ENCODE measurements around the gene FXYD5. TPM values are rescaled to one million over a fixed set of nuclear protein-coding genes. Genes with fewer than 3 reads are reported as not detected.

Gene FXYD5
- total RNA-seq, 1 experiment from 2014 or later = 33.6 TPM

- no peak for ATAC-seq
- no peak for DNase-seq (ENCODE audit: low read depth, low spot score)
- ChIA-PET POLR2A (no interaction called here), CTCF (interaction anchor here (0.6 to 0.7 kb wide), 2 partner anchors 25 to 237 kb away, joined by 8 read pairs; no protein-coding TSS in a partner anchor)
- Histone ChIP-seq H3K4me3 (ENCODE audit: low read depth in 2 of 2, low read length in 2 of 2) (no peak overlapping the region), H3K36me3 (ENCODE audit: control insufficient read depth, insufficient read depth, low read length) (no peaks in the 10 kb centered on the region), H3K27me3 (ENCODE audit: control insufficient read depth, insufficient read depth, low read length) (0 out of 2 replicates have a peak, but pooled peaks cover 2% of the 10 kb centered on the region), H3K27ac (ENCODE audit: low read length) (no peak overlapping the region), H3K9me3 (ENCODE audit: control insufficient read depth, insufficient read depth, low read depth, low read length) (no peaks in the 10 kb centered on the region), H3K4me1 (ENCODE audit: control insufficient read depth, insufficient read depth, low read length) (no peaks in the 10 kb centered on the region)
- in situ Hi-C loops (cut with HindIII; ENCODE audit: low pct_unique_long_range_greater_than_20kb, low sequenced_read_pairs) (no loop called here), intact Hi-C loops (cut with micrococcal nuclease; ENCODE audit: unreplicated experiment) (no loop called here)
- no TSS peak for BruUV-seq (replicated peaks)
- TF ChIP-seq TCF7L2 (IDR thresholded peaks at IDR 0.05; ENCODE audit: low read depth, low read length) (no peak), POLR2AphosphoS5 (IDR thresholded peaks at IDR 0.05; ENCODE audit: low read depth, low read length) (no peak), REST (IDR thresholded peaks at IDR 0.05; ENCODE audit: insufficient read depth in 1 of 2, low read depth in 2 of 2, low read length in 1 of 2) (no peak), CTCF (IDR thresholded peaks at IDR 0.05) (no peak), SIN3A (IDR thresholded peaks at IDR 0.05; ENCODE audit: borderline replicate concordance, insufficient read depth, low read depth, low read length) (no peak)
Observed at GRCh38 chr19:35117799-35118198, 36.7 kb upstream of the FXYD5 start.

GRCh38 chr19:35118268-35119020, 36.1 kb upstream of the FXYD5 start:
- DNase-seq (ENCODE audit: low read depth, low spot score) (no peak), ATAC-seq (no peak)
- 0 out of 2 replicates have a peak, but pooled peaks cover 2% of the 10 kb centered on the region for H3K27me3 ChIP-seq (ENCODE audit: control insufficient read depth, insufficient read depth, low read length)
- H3K4me1 ChIP-seq (ENCODE audit: control insufficient read depth, insufficient read depth, low read length) = no peaks in the 10 kb centered on the region
- H3K9me3 ChIP-seq (ENCODE audit: control insufficient read depth, insufficient read depth, low read depth, low read length) = no peaks in the 10 kb centered on the region
- H3K27ac ChIP-seq (ENCODE audit: low read length) = no peak overlapping the region
- in situ Hi-C loops (cut with HindIII; ENCODE audit: low pct_unique_long_range_greater_than_20kb, low sequenced_read_pairs) = no loop called here
- H3K4me3 ChIP-seq (ENCODE audit: low read depth in 2 of 2, low read length in 2 of 2) = no peak overlapping the region
- TF ChIP-seq SIN3A (IDR thresholded peaks at IDR 0.05; ENCODE audit: borderline replicate concordance, insufficient read depth, low read depth, low read length) (no peak), TCF7L2 (IDR thresholded peaks at IDR 0.05; ENCODE audit: low read depth, low read length) (no peak), CTCF (IDR thresholded peaks at IDR 0.05) (no peak), POLR2AphosphoS5 (IDR thresholded peaks at IDR 0.05; ENCODE audit: low read depth, low read length) (no peak), REST (IDR thresholded peaks at IDR 0.05; ENCODE audit: insufficient read depth in 1 of 2, low read depth in 2 of 2, low read length in 1 of 2) (no peak)
- intact Hi-C loops (cut with micrococcal nuclease; ENCODE audit: unreplicated experiment) = no loop called here
- H3K36me3 ChIP-seq (ENCODE audit: control insufficient read depth, insufficient read depth, low read length) = no peaks in the 10 kb centered on the region
- BruUV-seq (replicated peaks) = no TSS peak
- POLR2A ChIA-PET = no interaction called here
- CTCF ChIA-PET = interaction anchor here (0.7 kb wide), 1 partner anchor 236 kb away, joined by 8 read pairs; no protein-coding TSS in a partner anchor
